Esophagus muscularis mucosa (tissue), 4 donors: ENCODE results near the gene MYMX. TPM values are rescaled to one million over a fixed set of nuclear protein-coding genes. Genes with fewer than 3 reads are reported as not detected.
A peak's percentile ranks its signal among the peaks of the same experiment; 100 is the strongest.

Experiments used
- DNase-seq: peaks from one replicate; pipeline ENCODE4 v3.0.0-alpha.2; 2017; ENCODE audit errors: extremely low spot score
- H3K27ac ChIP-seq, 4 donors: fragments of 200-600 bp; sonication (generic); replicated peaks in 1 of 4; 1 replicate in 3 of 4; 2 replicates in 1 of 4; pipeline ENCODE4 v1.5.1; 2016 to 2019; ENCODE audit warnings: mild to moderate bottlenecking in 1 of 4
- H3K27me3 ChIP-seq, 4 donors: fragments of 200-600 bp; sonication (generic); one replicate each; pipeline versions ENCODE4 v1.5.1 to v1.6.0; 2016 to 2019
- H3K36me3 ChIP-seq, 4 donors: fragments of 200-600 bp; sonication (generic); one replicate each; pipeline ENCODE4 v1.5.1; 2016 to 2019
- H3K4me1 ChIP-seq, 4 donors: fragments of 200-600 bp; sonication (generic); one replicate each; pipeline ENCODE4 v1.5.1; 2016 to 2019
- H3K4me3 ChIP-seq, 4 donors: fragments of 200-600 bp; sonication (generic); 1 replicate in 2 of 4; 2 replicates in 2 of 4; pipeline ENCODE4 v1.5.1; 2016 to 2019; ENCODE audit warnings: mild to moderate bottlenecking in 4 of 4, moderate library complexity in 1 of 4
- H3K9me3 ChIP-seq, 4 donors: fragments of 200-600 bp; sonication (generic); 1 replicate in 3 of 4; 2 replicates in 1 of 4; pipeline ENCODE4 v1.5.1; 2016 to 2019
- CTCF ChIP-seq, 3 experiments: fragments of 200-600 bp in 2 of 3; fragments of 450-650 bp in 1 of 3; sonication (generic) in 2 of 3; IDR thresholded peaks; one replicate each; pipeline ENCODE4 v1.5.1; 2017 to 2019; ENCODE audit warnings: antibody characterized with exemption in 3 of 3, mild to moderate bottlenecking in 2 of 3, moderate library complexity in 1 of 3
- EP300 ChIP-seq: sonication (generic); formaldehyde crosslinking; IDR thresholded peaks from one replicate; pipeline ENCODE4 v1.6.1; 2017; ENCODE audit warnings: antibody characterized with exemption
- POLR2A ChIP-seq: fragments of 450-650 bp; IDR thresholded peaks from one replicate; pipeline ENCODE4 v1.6.1; 2017; ENCODE audit warnings: antibody characterized with exemption, moderate library complexity, mild to moderate bottlenecking, low read depth
- POLR2AphosphoS5 ChIP-seq, 2 donors: sonication (generic); formaldehyde crosslinking; IDR thresholded peaks; one replicate each; pipeline ENCODE4 v1.6.1; 2017; ENCODE audit warnings: antibody characterized with exemption in 2 of 2
- WGBS: methylation state at CpG from one replicate; pipeline ENCODE4 v1.1.5; 2018; 5-methylcytosine and 5-hydroxymethylcytosine counted together
- intact Hi-C: fragments of 100-400 bp; cut with DNase I; formaldehyde crosslinking; loops from one replicate; pipeline ENCODE4 v1.15.1; 2023
- total RNA-seq, 4 donors: library from RNA; depleted of rRNA; stranded (reverse); fragments of >200 nt; gene quantifications; one replicate each; pipeline versions ENCODE4 v1.1.0 to v1.2.1, GENCODE V29; 2016

Gene MYMX
- total RNA-seq, 4 donors from 2014 or later = not detected

GRCh38 chr6:44223319-44224028 lies 6.7 kb downstream of the MYMX start, which contains the start of gene SLC29A1:
Gene SLC29A1 (plus strand): TSS chr6:44223595. CDS start chr6:44227314, 3,719 bp downstream.
- H3K27me3 ChIP-seq = no peaks in the 10 kb centered on the region
- TF ChIP-seq POLR2A = no peak
- peak in 1 of 3 experiments; percentile 12 for TF ChIP-seq CTCF (IDR thresholded peaks at IDR 0.05)
- TF ChIP-seq POLR2AphosphoS5 (IDR thresholded peaks at IDR 0.05) = peak; percentile 72 to 88
- no peak for TF ChIP-seq EP300
- H3K27ac ChIP-seq = peak within 1 kb of the TSS; percentile 95 to 98 (median 96)
- H3K4me1 ChIP-seq = peaks cover 82 to 100% (median 95%) of the 10 kb centered on the region in 4 donors
- intact Hi-C loops = no loop called here
- DNase-seq = no peak
- peak within 1 kb of the TSS; percentile 73 to 82 (median 77) for H3K4me3 ChIP-seq
- no peaks in the 10 kb centered on the region for H3K9me3 ChIP-seq
- WGBS = 0% methylated on average over 16 of the region's 73 CpGs
- peaks cover 0 to 6% (median 0%) of the 10 kb centered on the region in 4 donors for H3K36me3 ChIP-seq

- TF ChIP-seq CTCF (IDR thresholded peaks at IDR 0.05) (no peak), POLR2AphosphoS5 (IDR thresholded peaks at IDR 0.05) (peak in 1 of 2 donors; percentile 19), POLR2A (no peak), EP300 (no peak)
- Histone ChIP-seq H3K4me1 (peaks cover 84 to 100% (median 95%) of the 10 kb centered on the region in 4 donors), H3K27me3 (no peaks in the 10 kb centered on the region), H3K9me3 (no peaks in the 10 kb centered on the region), H3K36me3 (peaks cover 0 to 12% (median 2%) of the 10 kb centered on the region in 4 donors), H3K4me3 (peak overlapping the region; percentile 73 to 82 (median 77)), H3K27ac (peak overlapping the region; percentile 95 to 98 (median 96))
- no peak for DNase-seq
- intact Hi-C loops = no loop called here
- 17% methylated on average over 9 of the region's 18 CpGs for WGBS
Measured at GRCh38 chr6:44224029-44224964, 7.6 kb downstream of the MYMX start.

GRCh38 chr6:44224965-44225305 lies 8.2 kb downstream of the MYMX start:
- Histone ChIP-seq H3K4me1 (peaks cover 91 to 100% (median 95%) of the 10 kb centered on the region in 4 donors), H3K27me3 (no peaks in the 10 kb centered on the region), H3K27ac (peak overlapping the region; percentile 95 to 98 (median 96)), H3K4me3 (peak overlapping the region; percentile 73 to 82 (median 77)), H3K36me3 (peaks cover 0 to 18% (median 8%) of the 10 kb centered on the region in 4 donors), H3K9me3 (no peaks in the 10 kb centered on the region)
- 73% methylated on average over 3 of the region's 4 CpGs for WGBS
- TF ChIP-seq EP300 (no peak), POLR2A (no peak), POLR2AphosphoS5 (IDR thresholded peaks at IDR 0.05) (no peak), CTCF (IDR thresholded peaks at IDR 0.05) (no peak)
- DNase-seq = no peak
- intact Hi-C loops = no loop called here

- H3K9me3 ChIP-seq = no peaks in the 10 kb centered on the region
- 65% methylated on average over 8 of the region's 8 CpGs for WGBS
- peak overlapping the region; percentile 95 to 98 (median 96) for H3K27ac ChIP-seq
- DNase-seq = no peak
- H3K36me3 ChIP-seq = peaks cover 0 to 26% (median 16%) of the 10 kb centered on the region in 4 donors
- H3K4me1 ChIP-seq = peaks cover 91 to 100% (median 95%) of the 10 kb centered on the region in 4 donors
- TF ChIP-seq POLR2A (no peak), POLR2AphosphoS5 (IDR thresholded peaks at IDR 0.05) (no peak), EP300 (no peak), CTCF (IDR thresholded peaks at IDR 0.05) (no peak)
- peak overlapping the region; percentile 34 to 75 (median 61) for H3K4me3 ChIP-seq
- intact Hi-C loops = no loop called here
- H3K27me3 ChIP-seq = no peaks in the 10 kb centered on the region
Measured at GRCh38 chr6:44225579-44226325, 9.0 kb downstream of the MYMX start.
